GM12878 (cell line): ENCODE measurements around the gene EYA2.

Experiments used
- POLR2AphosphoS5 ChIP-seq: IDR thresholded peaks from 2 replicates; pipeline ENCODE4 v1.6.1; 2011; ENCODE audit warnings: mild to moderate bottlenecking, low read length, inconsistent platforms
- RFX5 ChIP-seq: IDR thresholded peaks from 2 replicates; pipeline ENCODE4 v1.6.1; 2011; ENCODE audit warnings: low read depth, low read length, improper control_type of control experiment
- TF ChIP-seq, protein P1 (sequence below): IDR thresholded peaks from 2 replicates; pipeline ENCODE4 v1.6.1; 2011; ENCODE audit warnings: low read depth, mild to moderate bottlenecking, low read length, moderate library complexity, borderline replicate concordance; ENCODE audit errors: extremely low read depth
- TF ChIP-seq, protein P2 (sequence below): fragments of 450-650 bp; IDR thresholded peaks from 2 replicates; pipeline ENCODE4 v1.6.1; 2016; ENCODE audit warnings: mild to moderate bottlenecking

DNA sequence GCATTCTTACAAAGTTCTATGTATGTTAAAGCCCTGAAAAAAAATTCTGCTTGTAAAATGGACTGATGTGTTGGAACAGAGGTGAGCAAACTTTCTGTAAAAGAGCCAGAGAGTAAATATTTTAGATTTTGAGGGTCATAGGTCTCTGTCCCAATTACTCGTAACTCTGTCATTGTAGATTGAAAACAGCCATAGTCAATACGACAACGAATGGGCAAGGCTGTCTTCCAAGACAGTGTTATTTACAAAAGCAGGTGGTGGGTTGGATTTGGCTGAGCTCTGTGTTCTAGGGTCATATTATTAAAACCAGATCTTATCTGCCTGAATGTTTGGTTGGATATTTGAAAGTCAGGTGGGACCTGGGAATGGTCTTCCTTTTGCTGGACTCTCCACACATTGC, 135.2 kb downstream of the EYA2 start:
- TF ChIP-seq, protein P1, sequence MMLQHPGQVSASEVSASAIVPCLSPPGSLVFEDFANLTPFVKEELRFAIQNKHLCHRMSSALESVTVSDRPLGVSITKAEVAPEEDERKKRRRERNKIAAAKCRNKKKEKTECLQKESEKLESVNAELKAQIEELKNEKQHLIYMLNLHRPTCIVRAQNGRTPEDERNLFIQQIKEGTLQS = no peak
- TF ChIP-seq RFX5 (no peak), POLR2AphosphoS5 (no peak)
- TF ChIP-seq, protein P2, sequence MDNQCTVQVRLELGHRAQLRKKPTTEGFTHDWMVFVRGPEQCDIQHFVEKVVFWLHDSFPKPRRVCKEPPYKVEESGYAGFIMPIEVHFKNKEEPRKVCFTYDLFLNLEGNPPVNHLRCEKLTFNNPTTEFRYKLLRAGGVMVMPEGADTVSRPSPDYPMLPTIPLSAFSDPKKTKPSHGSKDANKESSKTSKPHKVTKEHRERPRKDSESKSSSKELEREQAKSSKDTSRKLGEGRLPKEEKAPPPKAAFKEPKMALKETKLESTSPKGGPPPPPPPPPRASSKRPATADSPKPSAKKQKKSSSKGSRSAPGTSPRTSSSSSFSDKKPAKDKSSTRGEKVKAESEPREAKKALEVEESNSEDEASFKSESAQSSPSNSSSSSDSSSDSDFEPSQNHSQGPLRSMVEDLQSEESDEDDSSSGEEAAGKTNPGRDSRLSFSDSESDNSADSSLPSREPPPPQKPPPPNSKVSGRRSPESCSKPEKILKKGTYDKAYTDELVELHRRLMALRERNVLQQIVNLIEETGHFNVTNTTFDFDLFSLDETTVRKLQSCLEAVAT = no peak
